Psoas muscle (tissue), 8 donors: ENCODE results near the gene NOC3L. TPM values are rescaled to one million over a fixed set of nuclear protein-coding genes. Genes with fewer than 3 reads are reported as not detected.
A peak's percentile ranks its signal among the peaks of the same experiment; 100 is the strongest.

ENCODE experiments used
- ATAC-seq, 4 donors: fragments of 200-7000 bp; cut with Tn5 transposase; one replicate each; pipeline ENCODE4 v1.9.1; 2020; ENCODE audit warnings: moderate library complexity in 3 of 4, mild to moderate bottlenecking in 2 of 4
- DNase-seq, 2 donors: peaks; one replicate each; pipeline ENCODE4 v3.0.0-alpha.2; 2020
- H3K27ac ChIP-seq: fragments of 200-600 bp; one replicate; pipeline ENCODE4 v1.8.0; 2022
- H3K27me3 ChIP-seq, 3 donors: fragments of 200-600 bp in 1 of 3; one replicate each; pipeline versions ENCODE4 v1.6.1 to v1.8.0; 2013 to 2022; ENCODE audit warnings: low read length in 2 of 3, mild to moderate bottlenecking in 2 of 3, moderate library complexity in 1 of 3; ENCODE audit not compliant: insufficient read depth in 3 of 3
- H3K36me3 ChIP-seq, 2 donors: fragments of 200-600 bp in 1 of 2; one replicate each; pipeline versions ENCODE4 v1.6.1 to v1.8.0; 2013 to 2022; ENCODE audit warnings: low read depth in 1 of 2, mild to moderate bottlenecking in 1 of 2, moderate library complexity in 1 of 2; ENCODE audit not compliant: insufficient read depth in 1 of 2
- H3K4me1 ChIP-seq: fragments of 200-600 bp; one replicate; pipeline ENCODE4 v1.8.0; 2022
- H3K4me3 ChIP-seq: fragments of 200-600 bp; one replicate; pipeline ENCODE4 v1.8.0; 2022; ENCODE audit warnings: mild to moderate bottlenecking
- H3K9me3 ChIP-seq: fragments of 200-600 bp; one replicate; pipeline ENCODE4 v1.8.0; 2022
- CTCF ChIP-seq: fragments of 200-600 bp; IDR thresholded peaks from one replicate; pipeline ENCODE4 v1.8.0; 2022; ENCODE audit warnings: antibody characterized with exemption
- WGBS, 3 donors: extraction: QIAGEN DNeasy Blood & Tissue Kit; methylation state at CpG; one replicate each; pipeline versions ENCODE4 v1.1.6 to v1.1.7; 2013; 5-methylcytosine and 5-hydroxymethylcytosine counted together
- intact Hi-C, 2 donors: fragments of 100-400 bp; cut with DNase I; formaldehyde crosslinking; loops; one replicate each; pipeline versions ENCODE4 v1.11.0 to v1.14.2; 2022
- polyA plus RNA-seq, 3 donors: library from polyadenylated mRNA; stranded (reverse); fragments of 200-250 nt; gene quantifications; one replicate each; pipeline ENCODE4 v1.2.3, GENCODE V29; 2013
- total RNA-seq, 4 donors: library from RNA; stranded (reverse); fragmentation: NEBNext Ultra II Directional in 2 of 4; extraction: Animal tissue kit (Norgen Biotek cat#: 25700) in 2 of 4; gene quantifications; one replicate each; pipeline versions ENCODE4 v1.2.1 to v1.2.4, GENCODE V29; 2021 to 2023
- donor health status: healthy with polysubstance abuse.
- donor health status: DM: no; HTN: no; CAD: no; lungs with moderate emphysema.
- donor health status: Bipolar disorder and iron deficiency.
- donor health status: healthy.
- donor health status: DM: yes; HTN: yes; CAD: no.
- donor health status: DM: no; HTN: no; CAD: no.
- donor health status: DM: no; HTN: no; CAD: no.
- donor health status: DM: yes; HTN: yes; CAD: no.

The NOC3L gene
- total and polyA plus RNA-seq, 7 donors = 6.3 to 19.5 (median 17.2) TPM

DNA sequence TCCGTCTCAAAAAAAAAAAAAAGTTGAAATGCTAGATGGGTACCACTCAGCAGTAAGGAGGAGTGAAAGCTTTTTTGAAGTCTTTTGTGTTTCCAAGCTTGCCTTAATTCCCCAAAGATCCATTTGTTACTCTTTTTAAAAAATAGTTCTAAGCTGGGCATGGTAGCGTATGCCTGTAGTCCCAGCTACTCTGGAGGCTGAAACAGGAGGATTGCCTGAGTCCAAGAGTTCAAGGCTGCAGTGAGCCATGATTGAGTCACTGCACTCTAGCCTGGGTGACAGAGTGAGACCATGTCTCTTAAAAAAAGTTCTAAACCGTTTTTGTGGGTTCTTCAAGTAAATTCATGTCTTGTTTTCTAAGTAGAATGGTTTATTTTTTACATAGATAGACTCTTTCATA, 44.9 kb upstream of the NOC3L start:
- Histone ChIP-seq H3K9me3 (no peaks in the 10 kb centered on the region), H3K4me1 (peaks cover 30% of the 10 kb centered on the region), H3K4me3 (no peak overlapping the region), H3K27me3 (no peaks in the 10 kb centered on the region), H3K27ac (no peak overlapping the region), H3K36me3 (no peaks in the 10 kb centered on the region)
- ATAC-seq (no peak), DNase-seq (no peak)
- intact Hi-C loops = no loop called here
- no peak for TF ChIP-seq CTCF
- WGBS, 3 donors = 84 to 91% (median 87%) methylated on average over 3 of the region's 3 CpGs

- no peaks in the 10 kb centered on the region for H3K36me3 ChIP-seq
- H3K4me1 ChIP-seq = peaks cover 26% of the 10 kb centered on the region
- no peaks in the 10 kb centered on the region for H3K9me3 ChIP-seq
- ATAC-seq (no peak), DNase-seq (no peak)
- intact Hi-C loops = no loop called here
- no peak overlapping the region for H3K27ac ChIP-seq
- peak overlapping the region; percentile 2 for H3K4me3 ChIP-seq
- no peak for TF ChIP-seq CTCF
- H3K27me3 ChIP-seq = no peaks in the 10 kb centered on the region
These were observed 42.7 kb upstream of the NOC3L start for GRCh38 chr10:94405406-94405805.

- DNase-seq (peak; percentile 54 to 73), ATAC-seq (peak; percentile 28 to 45 (median 36))
- TF ChIP-seq CTCF = no peak
- Histone ChIP-seq H3K36me3 (no peaks in the 10 kb centered on the region), H3K27ac (peak overlapping the region; percentile 97), H3K4me1 (peaks cover 13% of the 10 kb centered on the region), H3K4me3 (peak overlapping the region; percentile 99), H3K9me3 (no peaks in the 10 kb centered on the region), H3K27me3 (no peaks in the 10 kb centered on the region)
- intact Hi-C loops = loop anchor here (2.0 to 5.0 kb wide), 3 partner anchors 39 to 41 kb away; partner anchors contain the start of gene NOC3L (in 2 of the 2)
- WGBS, 3 donors = 0 to 1% (median 0%) methylated on average over 35 to 51 of the region's 51 CpGs
These were observed 40.9 kb upstream of the NOC3L start for GRCh38 chr10:94403380-94404213.

- TF ChIP-seq CTCF = no peak
- DNase-seq = peak; percentile 30 to 61
- no peaks in the 10 kb centered on the region for H3K9me3 ChIP-seq
- H3K27ac ChIP-seq = peak overlapping the region; percentile 97
- ATAC-seq = peak; percentile 9 to 52 (median 34)
- intact Hi-C loops = loop anchor here (2.0 to 5.0 kb wide), 3 partner anchors 39 to 41 kb away; partner anchors contain the start of gene NOC3L (in 2 of the 2)
- H3K36me3 ChIP-seq = no peaks in the 10 kb centered on the region
- WGBS, 3 donors = 0 to 1% (median 0%) methylated on average over 39 to 77 of the region's 77 CpGs
- peaks cover 12% of the 10 kb centered on the region for H3K4me1 ChIP-seq
- H3K27me3 ChIP-seq = no peaks in the 10 kb centered on the region
- H3K4me3 ChIP-seq = peak overlapping the region; percentile 99
These were observed 40.2 kb upstream of the NOC3L start for GRCh38 chr10:94402843-94403379.
